Measurements from ENCODE around the gene TXLNG.

GRCh38 chrX:16756724-16757123, 29.5 kb upstream of the TXLNG start:
- TF ChIP-seq, protein P1, sequence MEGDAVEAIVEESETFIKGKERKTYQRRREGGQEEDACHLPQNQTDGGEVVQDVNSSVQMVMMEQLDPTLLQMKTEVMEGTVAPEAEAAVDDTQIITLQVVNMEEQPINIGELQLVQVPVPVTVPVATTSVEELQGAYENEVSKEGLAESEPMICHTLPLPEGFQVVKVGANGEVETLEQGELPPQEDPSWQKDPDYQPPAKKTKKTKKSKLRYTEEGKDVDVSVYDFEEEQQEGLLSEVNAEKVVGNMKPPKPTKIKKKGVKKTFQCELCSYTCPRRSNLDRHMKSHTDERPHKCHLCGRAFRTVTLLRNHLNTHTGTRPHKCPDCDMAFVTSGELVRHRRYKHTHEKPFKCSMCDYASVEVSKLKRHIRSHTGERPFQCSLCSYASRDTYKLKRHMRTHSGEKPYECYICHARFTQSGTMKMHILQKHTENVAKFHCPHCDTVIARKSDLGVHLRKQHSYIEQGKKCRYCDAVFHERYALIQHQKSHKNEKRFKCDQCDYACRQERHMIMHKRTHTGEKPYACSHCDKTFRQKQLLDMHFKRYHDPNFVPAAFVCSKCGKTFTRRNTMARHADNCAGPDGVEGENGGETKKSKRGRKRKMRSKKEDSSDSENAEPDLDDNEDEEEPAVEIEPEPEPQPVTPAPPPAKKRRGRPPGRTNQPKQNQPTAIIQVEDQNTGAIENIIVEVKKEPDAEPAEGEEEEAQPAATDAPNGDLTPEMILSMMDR (IDR thresholded peaks at IDR 0.05): no peak
- TF ChIP-seq POLR2A (IDR thresholded peaks at IDR 0.05): no peak
